HFFc6 (cell line): ENCODE measurements around the gene FGD2. TPM values are rescaled to one million over a fixed set of nuclear protein-coding genes. Genes with fewer than 3 reads are reported as not detected.

Source experiments
- DNase-seq: peaks from one replicate; pipeline ENCODE4 v3.0.0-alpha.2; 2018
- H3K27ac Mint-ChIP-seq: 2 replicates; pipeline ENCODE4 v1.8.0; 2020; ENCODE audit warnings: mild to moderate bottlenecking, mixed read lengths
- H3K27me3 Mint-ChIP-seq: 2 replicates; pipeline ENCODE4 v1.8.0; 2021; ENCODE audit warnings: mild to moderate bottlenecking, moderate library complexity, mixed read lengths; ENCODE audit not compliant: insufficient read depth
- H3K36me3 Mint-ChIP-seq: 2 replicates; pipeline ENCODE4 v1.8.0; 2021; ENCODE audit warnings: low read depth, mixed read lengths
- H3K4me1 Mint-ChIP-seq: 2 replicates; pipeline ENCODE4 v1.8.0; 2020; ENCODE audit warnings: low read depth, mixed read lengths
- H3K4me3 Mint-ChIP-seq: 2 replicates; pipeline ENCODE4 v1.8.0; 2020; ENCODE audit warnings: mild to moderate bottlenecking, moderate library complexity, mixed read lengths
- H3K9me3 Mint-ChIP-seq: 2 replicates; pipeline ENCODE4 v1.8.0; 2020; ENCODE audit warnings: mild to moderate bottlenecking, mixed read lengths
- total RNA-seq, 6 experiments: library from RNA; stranded (reverse); fragmentation: NEBNext Ultra II Directional; extraction: Animal tissue kit (Norgen Biotek cat#: 25700); gene quantifications; 2 replicates in 1 of 6; 3 replicates in 5 of 6; pipeline ENCODE4 v1.2.3, GENCODE V29; 2021
- TF ChIP-seq, protein P1 (sequence below): fragments of 200-600 bp; sonication (generic); IDR thresholded peaks from 2 replicates; pipeline ENCODE4 v1.5.0; 2021; ENCODE audit warnings: antibody characterized with exemption, mild to moderate bottlenecking

The FGD2 gene
- total RNA-seq, 6 experiments from 2014 or later: not detected

DNA sequence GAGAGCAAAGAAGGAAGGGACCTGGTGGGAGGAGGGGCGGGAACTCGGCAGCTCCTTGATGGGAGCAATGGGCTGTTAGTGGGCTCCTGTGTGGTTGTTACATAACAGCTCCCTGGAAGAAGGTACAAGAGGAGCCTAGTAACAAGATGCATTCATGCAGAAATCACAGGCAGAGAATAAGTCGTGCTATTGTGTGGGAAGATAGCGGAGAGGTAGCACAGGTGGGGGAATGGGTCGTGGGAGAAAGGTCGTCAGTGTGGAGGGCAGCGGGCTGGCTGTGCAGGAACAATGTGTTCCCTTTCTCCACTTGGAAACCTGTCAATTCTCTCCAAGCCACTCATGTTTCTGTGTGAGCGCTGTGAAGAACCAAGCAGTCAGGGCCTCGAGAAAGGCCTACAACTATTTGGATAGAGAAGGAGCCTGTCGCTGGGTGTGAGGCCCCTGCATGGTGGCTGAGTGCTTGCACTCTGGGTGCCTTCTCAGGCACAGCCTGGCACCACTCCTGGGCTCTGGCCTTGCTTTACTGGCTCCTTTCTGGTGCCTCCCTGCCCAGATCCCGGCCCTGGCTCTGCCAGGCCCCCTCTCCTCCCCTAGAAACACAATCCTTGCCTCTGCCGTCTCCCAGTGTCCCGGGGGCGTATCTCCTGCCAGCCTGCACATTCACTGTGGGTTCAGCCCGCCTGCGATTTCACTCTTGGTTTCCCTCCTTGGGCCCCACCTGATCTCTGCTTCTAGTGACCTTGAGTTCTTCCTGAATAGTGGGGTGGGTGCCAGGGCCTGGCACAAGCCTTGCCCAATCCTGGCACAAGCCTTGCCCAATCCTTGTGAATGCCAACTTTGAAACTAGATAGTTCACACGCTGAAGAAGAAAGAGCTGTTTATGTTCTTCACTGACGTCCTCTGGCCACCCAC, 7.4 kb upstream of the FGD2 start:
- H3K27ac Mint-ChIP-seq: no peak overlapping the region
- H3K36me3 Mint-ChIP-seq: no peaks in the 10 kb centered on the region
- H3K27me3 Mint-ChIP-seq: peaks cover 20% of the 10 kb centered on the region
- TF ChIP-seq, protein P1, sequence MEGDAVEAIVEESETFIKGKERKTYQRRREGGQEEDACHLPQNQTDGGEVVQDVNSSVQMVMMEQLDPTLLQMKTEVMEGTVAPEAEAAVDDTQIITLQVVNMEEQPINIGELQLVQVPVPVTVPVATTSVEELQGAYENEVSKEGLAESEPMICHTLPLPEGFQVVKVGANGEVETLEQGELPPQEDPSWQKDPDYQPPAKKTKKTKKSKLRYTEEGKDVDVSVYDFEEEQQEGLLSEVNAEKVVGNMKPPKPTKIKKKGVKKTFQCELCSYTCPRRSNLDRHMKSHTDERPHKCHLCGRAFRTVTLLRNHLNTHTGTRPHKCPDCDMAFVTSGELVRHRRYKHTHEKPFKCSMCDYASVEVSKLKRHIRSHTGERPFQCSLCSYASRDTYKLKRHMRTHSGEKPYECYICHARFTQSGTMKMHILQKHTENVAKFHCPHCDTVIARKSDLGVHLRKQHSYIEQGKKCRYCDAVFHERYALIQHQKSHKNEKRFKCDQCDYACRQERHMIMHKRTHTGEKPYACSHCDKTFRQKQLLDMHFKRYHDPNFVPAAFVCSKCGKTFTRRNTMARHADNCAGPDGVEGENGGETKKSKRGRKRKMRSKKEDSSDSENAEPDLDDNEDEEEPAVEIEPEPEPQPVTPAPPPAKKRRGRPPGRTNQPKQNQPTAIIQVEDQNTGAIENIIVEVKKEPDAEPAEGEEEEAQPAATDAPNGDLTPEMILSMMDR: no peak
- no peak for DNase-seq
- H3K4me3 Mint-ChIP-seq: no peak overlapping the region
- H3K9me3 Mint-ChIP-seq: no peaks in the 10 kb centered on the region
- no peaks in the 10 kb centered on the region for H3K4me1 Mint-ChIP-seq

DNA sequence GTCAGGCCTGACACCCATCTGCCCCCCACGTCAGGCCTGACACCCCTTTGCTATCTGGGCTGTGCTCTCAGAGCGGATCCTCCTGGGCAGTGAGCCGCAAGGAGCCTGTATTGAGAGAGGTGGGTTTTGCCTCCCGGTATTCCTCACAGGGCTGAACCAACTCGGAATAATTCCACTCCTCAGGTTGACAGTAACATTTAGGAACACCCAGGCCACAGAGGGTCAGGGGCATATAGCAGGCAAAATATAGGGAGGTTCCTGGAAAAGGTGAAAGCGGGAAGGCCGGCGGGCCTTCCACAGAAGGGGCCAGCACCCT, 6.8 kb upstream of the FGD2 start:
- peaks cover 18% of the 10 kb centered on the region; the same call in 1 of the 2 replicates for H3K27me3 Mint-ChIP-seq
- H3K27ac Mint-ChIP-seq: no peak overlapping the region
- no peak for DNase-seq
- TF ChIP-seq, protein P1: no peak
- no peak overlapping the region for H3K4me3 Mint-ChIP-seq
- H3K9me3 Mint-ChIP-seq: no peaks in the 10 kb centered on the region
- no peaks in the 10 kb centered on the region for H3K36me3 Mint-ChIP-seq
- no peaks in the 10 kb centered on the region for H3K4me1 Mint-ChIP-seq

DNA sequence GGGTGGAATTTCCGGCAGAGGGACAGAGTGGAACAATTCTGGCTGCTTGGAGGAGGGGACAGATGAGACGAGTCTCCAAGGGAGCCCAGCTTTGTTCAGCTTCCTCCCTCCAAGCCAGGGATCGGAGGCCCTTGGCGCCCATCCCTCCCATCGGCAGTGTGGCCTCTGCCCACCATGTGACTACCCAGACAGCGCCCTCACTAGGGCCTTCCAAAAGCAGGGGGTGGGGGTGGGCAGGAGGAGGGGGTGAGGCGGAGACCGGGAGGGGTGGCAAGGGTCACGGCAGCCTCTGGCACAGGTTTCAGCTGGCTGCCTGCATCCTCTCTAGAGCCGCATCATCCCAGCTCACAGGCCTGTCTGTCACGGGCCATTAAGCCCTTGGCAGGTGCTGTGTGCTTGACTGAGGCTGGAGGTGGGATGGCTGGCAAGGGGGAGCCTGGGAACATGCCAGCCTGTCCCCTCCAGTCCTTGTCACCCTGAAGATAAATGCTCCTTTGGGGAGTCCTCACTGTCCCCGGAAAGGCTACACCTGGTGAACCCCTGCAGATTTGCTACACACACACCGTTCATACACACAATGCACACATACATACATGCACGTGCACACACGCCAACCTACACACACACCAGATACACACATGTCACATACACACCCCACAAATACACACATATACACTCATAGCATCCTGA, 6.2 kb upstream of the FGD2 start:
- Mint-ChIP-seq H3K9me3 (no peaks in the 10 kb centered on the region), H3K4me3 (no peak overlapping the region), H3K27me3 (peaks cover 18% of the 10 kb centered on the region; the same call in 1 of the 2 replicates), H3K27ac (no peak overlapping the region), H3K4me1 (no peaks in the 10 kb centered on the region), H3K36me3 (no peaks in the 10 kb centered on the region)
- TF ChIP-seq, protein P1: no peak
- DNase-seq: no peak

DNA sequence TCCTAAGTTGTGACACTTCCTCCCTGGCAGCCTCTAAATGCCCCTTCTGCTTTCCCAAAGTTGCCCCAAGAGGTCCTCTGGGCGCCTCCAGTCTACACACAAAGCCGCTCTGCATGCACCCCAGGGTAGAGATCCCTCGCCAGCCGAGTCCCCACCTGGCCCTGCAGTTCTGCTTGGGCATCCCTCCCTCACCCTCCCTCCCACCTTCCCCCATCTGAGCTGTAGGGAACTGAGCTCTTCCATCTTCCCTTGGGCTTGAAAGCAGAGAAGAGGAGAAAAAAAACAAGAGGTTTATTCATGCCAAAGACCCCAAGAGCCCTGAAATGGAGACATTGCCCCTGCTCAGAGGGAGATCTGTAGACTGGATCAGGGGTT, 5.7 kb upstream of the FGD2 start:
- TF ChIP-seq, protein P1: no peak
- H3K27ac Mint-ChIP-seq: no peak overlapping the region
- H3K9me3 Mint-ChIP-seq: no peaks in the 10 kb centered on the region
- no peak for DNase-seq
- H3K4me1 Mint-ChIP-seq: no peaks in the 10 kb centered on the region
- H3K36me3 Mint-ChIP-seq: no peaks in the 10 kb centered on the region
- H3K27me3 Mint-ChIP-seq: peaks cover 18% of the 10 kb centered on the region; the same call in 1 of the 2 replicates
- H3K4me3 Mint-ChIP-seq: no peak overlapping the region

DNA sequence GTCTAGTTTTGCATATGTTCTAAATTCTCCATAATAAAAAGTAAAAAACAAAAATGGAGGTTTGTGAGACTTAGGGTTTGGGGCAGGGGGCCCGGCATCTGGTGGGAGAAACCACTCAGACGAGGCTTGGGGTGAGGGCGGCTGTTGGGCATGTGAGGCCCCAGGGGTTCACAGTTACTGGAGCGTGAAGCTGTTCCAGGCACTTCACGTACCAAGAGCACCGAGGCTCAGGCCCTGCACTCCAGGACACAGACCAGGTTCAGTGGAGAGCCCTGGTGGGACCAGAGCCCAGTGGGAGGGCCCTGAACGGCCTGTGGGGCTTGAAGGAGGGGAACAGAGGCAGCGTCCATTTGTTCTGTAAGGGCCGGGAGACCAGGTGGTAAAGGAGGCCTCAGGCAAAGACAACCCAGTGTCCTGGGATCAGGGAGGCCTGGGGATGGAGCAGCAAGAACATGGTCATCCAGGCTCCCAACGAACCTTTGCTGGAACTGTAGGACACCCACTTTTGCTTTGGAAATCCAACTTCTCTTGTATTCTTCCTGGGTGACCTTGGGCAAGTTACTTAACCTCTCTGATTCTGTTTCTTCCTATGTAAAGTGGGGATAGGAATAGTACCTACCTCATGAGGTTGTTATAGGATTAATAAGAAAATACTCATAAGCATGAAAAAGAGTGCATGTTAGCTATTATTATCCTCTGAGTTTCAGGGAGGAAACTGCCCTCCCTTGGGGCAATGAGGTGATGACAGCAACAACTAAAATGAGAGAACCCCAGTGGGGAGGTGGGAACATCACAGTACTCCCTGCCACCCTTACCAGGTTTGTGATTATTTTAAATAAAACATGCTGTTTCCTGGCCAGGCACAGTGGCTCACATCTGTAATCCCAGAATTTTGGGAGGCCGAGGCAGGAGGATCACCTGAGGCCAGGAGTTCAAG, 1.1 kb upstream of the FGD2 start:
- Mint-ChIP-seq H3K9me3 (no peaks in the 10 kb centered on the region), H3K4me3 (no peak overlapping the region), H3K27me3 (peaks cover 6% of the 10 kb centered on the region), H3K27ac (no peak overlapping the region), H3K4me1 (peaks cover 27% of the 10 kb centered on the region), H3K36me3 (no peaks in the 10 kb centered on the region)
- TF ChIP-seq, protein P1: no peak
- no peak for DNase-seq
